A549 (cell line): Measurements from ENCODE around the gene ATP2B3. TPM values are rescaled to one million over a fixed set of nuclear protein-coding genes. Genes with fewer than 3 reads are reported as not detected.

ENCODE experiments used
- ATAC-seq, 2 experiments: fragments of 200-7000 bp in 1 of 2; fragments of >200 bp in 1 of 2; cut with Nextera tagmentation in 1 of 2; cut with Tn5 transposase in 1 of 2; 3 replicates each; pipeline versions ENCODE4 v1.8.0 to v1.9.1; 2018 to 2020; ENCODE audit warnings: mild to moderate bottlenecking in 1 of 2, moderate library complexity in 1 of 2
- CTCF ChIA-PET: fragments of 300-600 bp; sonication (Branson Sonifier 250); formaldehyde crosslinking; extraction: SDS; loops from one replicate; lab custom pipeline; 2021; ENCODE audit warnings: antibody characterized with exemption, inconsistent platforms; lab: Yijun Ruan, JAX
- POLR2A ChIA-PET: fragments of 350-600 bp; formaldehyde crosslinking; extraction: SDS; loops from one replicate; lab custom pipeline; 2021; ENCODE audit warnings: antibody characterized with exemption, inconsistent platforms; lab: Yijun Ruan, JAX
- DNase-seq, 2 experiments: peaks; one replicate each; pipeline versions ENCODE4 v3.0.0 to v3.0.0-alpha.2; 2011 to 2016; ENCODE audit warnings: low read depth in 1 of 2, low spot score in 1 of 2
- FAIRE-seq: peaks from 2 replicates; lab custom pipeline; 2011; peaks lifted over from hg19 to GRCh38; lab: Jason Lieb, UNC
- H3K27ac ChIP-seq, 2 experiments: fragments of >200 bp; sonication (Bioruptor Twin); formaldehyde crosslinking; 3 replicates each; pipeline ENCODE4 v1.5.1; 2016 to 2017
- H3K4me1 ChIP-seq: fragments of >200 bp; sonication (Bioruptor Twin); formaldehyde crosslinking; 3 replicates; pipeline ENCODE4 v1.6.1; 2016
- H3K4me2 ChIP-seq: fragments of >200 bp; sonication (Bioruptor Twin); formaldehyde crosslinking; 3 replicates; pipeline ENCODE4 v1.6.1; 2016
- H3K4me3 ChIP-seq: fragments of >200 bp; sonication (Bioruptor Twin); formaldehyde crosslinking; 3 replicates; pipeline ENCODE4 v1.5.1; 2016
- H3K9me3 ChIP-seq: fragments of >200 bp; sonication (Bioruptor Twin); formaldehyde crosslinking; 3 replicates; pipeline ENCODE4 v1.6.1; 2016
- ATOH8 ChIP-seq: fragments of 250-450 bp; sonication (Bioruptor Pico); IDR thresholded peaks from 2 replicates; pipeline ENCODE4 v1.5.0; 2020; ENCODE audit warnings: low read depth, mild to moderate bottlenecking, moderate library complexity
- BCL3 ChIP-seq: fragments of >200 bp; sonication (Bioruptor Twin); formaldehyde crosslinking; IDR thresholded peaks from 3 replicates; pipeline ENCODE4 v1.6.1; 2016
- CEBPB ChIP-seq, 2 experiments: fragments of >200 bp in 1 of 2; sonication (Bioruptor Twin) in 1 of 2; formaldehyde crosslinking in 1 of 2; IDR thresholded peaks; 2 replicates each; pipeline ENCODE4 v1.6.1; 2012 to 2016
- CTCF ChIP-seq: fragments of >200 bp; sonication (Bioruptor Twin); formaldehyde crosslinking; IDR thresholded peaks from 3 replicates; pipeline ENCODE4 v1.5.1; 2016
- ELK1 ChIP-seq: fragments of 150-350 bp; IDR thresholded peaks from 2 replicates; pipeline ENCODE4 v1.6.1; 2014; ENCODE audit warnings: low read depth, mild to moderate bottlenecking, low read length
- FOSL2 ChIP-seq, 2 experiments: fragments of 450-650 bp in 1 of 2; fragments of >200 bp in 1 of 2; sonication (Bioruptor Twin) in 1 of 2; formaldehyde crosslinking; IDR thresholded peaks; 2 replicates each; pipeline versions ENCODE4 v1.5.0 to v1.6.1; 2016 to 2020; ENCODE audit warnings: mild to moderate bottlenecking in 1 of 2, moderate library complexity in 1 of 2
- GATA3 ChIP-seq: IDR thresholded peaks from 2 replicates; pipeline ENCODE4 v1.6.1; 2012; ENCODE audit warnings: borderline replicate concordance
- HDAC2 ChIP-seq: fragments of 200-600 bp; sonication (generic); IDR thresholded peaks from 2 replicates; pipeline ENCODE4 v1.6.1; 2016
- HEYL ChIP-seq: fragments of 250-450 bp; sonication (Bioruptor Pico); IDR thresholded peaks from 2 replicates; pipeline ENCODE4 v1.8.0; 2021; ENCODE audit warnings: mild to moderate bottlenecking, moderate library complexity
- JUN ChIP-seq, 2 experiments: fragments of >200 bp; sonication (Bioruptor Twin); formaldehyde crosslinking; IDR thresholded peaks; 2 replicates in 1 of 2; 3 replicates in 1 of 2; pipeline ENCODE4 v1.6.1; 2016 to 2017
- MAFK ChIP-seq: fragments of 450-650 bp; IDR thresholded peaks from 2 replicates; pipeline ENCODE4 v1.6.1; 2014; ENCODE audit not compliant: partially characterized antibody
- MAZ ChIP-seq: fragments of 150-350 bp; IDR thresholded peaks from 2 replicates; pipeline ENCODE4 v1.6.1; 2014; ENCODE audit warnings: antibody characterized with exemption, low read depth, low read length, borderline replicate concordance
- MYC ChIP-seq: IDR thresholded peaks from 2 replicates; pipeline ENCODE4 v1.6.1; 2012; ENCODE audit warnings: mild to moderate bottlenecking, inconsistent platforms, low read length, improper control_type of control experiment, borderline replicate concordance
- PBX3 ChIP-seq: IDR thresholded peaks from 2 replicates; pipeline ENCODE4 v1.6.1; 2012
- RAD21 ChIP-seq, 2 experiments: fragments of >200 bp in 1 of 2; sonication (Bioruptor Twin) in 1 of 2; formaldehyde crosslinking in 1 of 2; IDR thresholded peaks in 1 of 2; conservative IDR thresholded peaks in 1 of 2; 2 replicates in 1 of 2; 3 replicates in 1 of 2; pipeline ENCODE4 v1.6.1; 2012 to 2018; ENCODE audit warnings: inconsistent platforms in 1 of 2
- RARB ChIP-seq: fragments of 250-450 bp; sonication (Bioruptor Pico); IDR thresholded peaks from 2 replicates; pipeline ENCODE4 v1.8.0; 2021; ENCODE audit warnings: mild to moderate bottlenecking, moderate library complexity
- RNF2 ChIP-seq: fragments of 200-600 bp; sonication (generic); IDR thresholded peaks from 2 replicates; pipeline ENCODE4 v1.6.1; 2016; ENCODE audit warnings: low read depth, mild to moderate bottlenecking, antibody characterized with exemption, moderate library complexity, borderline replicate concordance
- SMC3 ChIP-seq: fragments of >200 bp; sonication (Bioruptor Twin); formaldehyde crosslinking; IDR thresholded peaks from 3 replicates; pipeline ENCODE4 v1.6.1; 2018; ENCODE audit warnings: inconsistent platforms
- SREBF2 ChIP-seq: fragments of 450-650 bp; IDR thresholded peaks from 2 replicates; pipeline ENCODE4 v1.6.1; 2014; ENCODE audit warnings: mild to moderate bottlenecking, moderate library complexity
- TP53 ChIP-seq: fragments of 250-450 bp; sonication (Bioruptor Pico); IDR thresholded peaks from 2 replicates; pipeline ENCODE4 v1.5.0; 2021; ENCODE audit warnings: mild to moderate bottlenecking, moderate library complexity
- WGBS: methylation state at CpG from one replicate; pipeline ENCODE4 v1.1.6; 2017; ENCODE audit errors: missing lambda C conversion rate; 5-methylcytosine and 5-hydroxymethylcytosine counted together
- polyA plus RNA-seq, 4 experiments: library from polyadenylated mRNA; depleted of rRNA in 3 of 4; stranded (reverse); fragments of >200 nt; fragmentation: RNase III in 1 of 4; extraction: RNeasy Plus Mini Kit Qiagen cat#74134 plus additional on column Dnase treatment in 1 of 4; gene quantifications; 2 replicates in 3 of 4; 3 replicates in 1 of 4; pipeline ENCODE4 v1.2.3, GENCODE V29; 2011 to 2017

Gene ATP2B3
- polyA plus RNA-seq, 2 of the 4 experiments (the other 2 are of a cell fraction), result 0.13 to 0.30 TPM

- no peak for TF ChIP-seq SREBF2
These were observed 21.0 kb downstream of the ATP2B3 start (continued) for GRCh38 chrX:153538424-153538823.

- POLR2A ChIA-PET, result no interaction called here
- peak; percentile 77 to 97 for ATAC-seq
- WGBS, result 67% methylated on average over 8 of the region's 31 CpGs
- FAIRE-seq, result peak; percentile 68
- no peaks in the 10 kb centered on the region for H3K4me1 ChIP-seq
- H3K4me3 ChIP-seq, result no peak overlapping the region
- peak; percentile 71 for TF ChIP-seq SMC3
- no peak for TF ChIP-seq RNF2
- TF ChIP-seq ELK1, result no peak
- peak; percentile 71 to 75 for TF ChIP-seq RAD21 (conservative IDR thresholded peaks at IDR 0.05 in 1 of 2, IDR thresholded peaks at IDR 0.05 in 1 of 2)
- peak; percentile 84 for TF ChIP-seq CTCF
- CTCF ChIA-PET, result interaction anchor here (0.6 to 4.4 kb wide), 43 partner anchors 9 to 598 kb away, joined by 3 to 50 read pairs (median 5); partner anchors contain the start of genes HAUS7 and SLC6A8
- DNase-seq, result peak; percentile 50 to 70
- no peak overlapping the region for H3K27ac ChIP-seq
- H3K4me2 ChIP-seq, result peak overlapping the region; percentile 31; the same call in 1 of the 3 replicates
- no peaks in the 10 kb centered on the region for H3K9me3 ChIP-seq
These were observed 21.9 kb downstream of the ATP2B3 start for GRCh38 chrX:153539171-153539978.

- FAIRE-seq, result no peak
- CTCF ChIA-PET, result interaction anchor here (0.7 to 4.4 kb wide), 35 partner anchors 9 to 598 kb away, joined by 3 to 50 read pairs (median 5); partner anchors contain the start of genes HAUS7 and SLC6A8
- WGBS, result 29% methylated on average over 4 of the region's 9 CpGs
- no peaks in the 10 kb centered on the region for H3K9me3 ChIP-seq
- ATAC-seq, result peak; percentile 6 to 21; a peak in 3 of 6 replicates
- no peak for DNase-seq
- no peaks in the 10 kb centered on the region for H3K4me1 ChIP-seq
- POLR2A ChIA-PET, result no interaction called here
- TF ChIP-seq HDAC2 (no peak), GATA3 (no peak), HEYL (CRISPR knock-in tag) (no peak), CEBPB (IDR thresholded peaks at IDR 0.05) (no peak), BCL3 (no peak), JUN (IDR thresholded peaks at IDR 0.05) (no peak), SMC3 (no peak), MYC (no peak), ATOH8 (CRISPR knock-in tag) (no peak), MAFK (no peak), CTCF (no peak), TP53 (CRISPR knock-in tag) (no peak), RARB (CRISPR knock-in tag) (no peak), PBX3 (no peak), MAZ (no peak), FOSL2 (IDR thresholded peaks at IDR 0.05) (no peak), FOSL2 (CRISPR knock-in tag; IDR thresholded peaks at IDR 0.05) (no peak)
- no peak overlapping the region for H3K27ac ChIP-seq
- H3K4me2 ChIP-seq, result peak overlapping the region; percentile 31; the same call in 1 of the 3 replicates
- H3K4me3 ChIP-seq, result no peak overlapping the region
These were observed 22.5 kb downstream of the ATP2B3 start for GRCh38 chrX:153539979-153540358.
